ENCODE measurements around the gene PLEKHG7.

PLEKHG7 gene

GRCh38 chr12:92706594-92706993, 3.8 kb downstream of the PLEKHG7 start:
- no peak for DNase-seq (ENCODE audit: low read depth in 2 of 3, low spot score in 1 of 3)

- DNase-seq (ENCODE audit: low read depth in 2 of 3, low spot score in 1 of 3) = no peak
Observed at GRCh38 chr12:92707926-92708325, 5.1 kb downstream of the PLEKHG7 start.

GRCh38 chr12:92715625-92716024, 12.8 kb downstream of the PLEKHG7 start:
- DNase-seq (ENCODE audit: low read depth in 2 of 3, low spot score in 1 of 3) = no peak

GRCh38 chr12:92717202-92717601, 14.4 kb downstream of the PLEKHG7 start:
- DNase-seq (ENCODE audit: low read depth in 2 of 3, low spot score in 1 of 3) = no peak

- no peak for DNase-seq (ENCODE audit: low read depth in 2 of 3, low spot score in 1 of 3)
Observed at GRCh38 chr12:92718483-92718990, 15.7 kb downstream of the PLEKHG7 start.

GRCh38 chr12:92719674-92720073, 16.9 kb downstream of the PLEKHG7 start:
- no peak for DNase-seq (ENCODE audit: low read depth in 2 of 3, low spot score in 1 of 3)

- no peak for DNase-seq (ENCODE audit: low read depth in 2 of 3, low spot score in 1 of 3)
Observed at GRCh38 chr12:92721130-92721529, 18.3 kb downstream of the PLEKHG7 start.

- DNase-seq (ENCODE audit: low read depth in 2 of 3, low spot score in 1 of 3) = no peak
Observed at GRCh38 chr12:92721656-92722055, 18.9 kb downstream of the PLEKHG7 start.

- no peak for DNase-seq (ENCODE audit: low read depth in 2 of 3, low spot score in 1 of 3)
Observed at GRCh38 chr12:92722897-92723296, 20.1 kb downstream of the PLEKHG7 start.

- DNase-seq (ENCODE audit: low read depth in 2 of 3, low spot score in 1 of 3) = no peak
Observed at GRCh38 chr12:92726850-92727249, 24.1 kb downstream of the PLEKHG7 start.

- DNase-seq (ENCODE audit: low read depth in 2 of 3, low spot score in 1 of 3) = no peak
Observed at GRCh38 chr12:92729773-92730305, 27.1 kb downstream of the PLEKHG7 start.

GRCh38 chr12:92730758-92731157, 28.0 kb downstream of the PLEKHG7 start:
- no peak for DNase-seq (ENCODE audit: low read depth in 2 of 3, low spot score in 1 of 3)

- DNase-seq (ENCODE audit: low read depth in 2 of 3, low spot score in 1 of 3) = no peak
Observed at GRCh38 chr12:92732216-92732615, 29.4 kb downstream of the PLEKHG7 start.

- no peak for DNase-seq (ENCODE audit: low read depth in 2 of 3, low spot score in 1 of 3)
Observed at GRCh38 chr12:92732716-92733115, 29.9 kb downstream of the PLEKHG7 start.

GRCh38 chr12:92733181-92733580, 30.4 kb downstream of the PLEKHG7 start:
- DNase-seq (ENCODE audit: low read depth in 2 of 3, low spot score in 1 of 3) = no peak

GRCh38 chr12:92733661-92734060, 30.9 kb downstream of the PLEKHG7 start:
- DNase-seq (ENCODE audit: low read depth in 2 of 3, low spot score in 1 of 3) = no peak

- DNase-seq (ENCODE audit: low read depth in 2 of 3, low spot score in 1 of 3) = no peak
Observed at GRCh38 chr12:92735131-92735721, 32.4 kb downstream of the PLEKHG7 start.

- DNase-seq (ENCODE audit: low read depth in 2 of 3, low spot score in 1 of 3) = no peak
Observed at GRCh38 chr12:92736605-92737004, 33.8 kb downstream of the PLEKHG7 start.

- DNase-seq (ENCODE audit: low read depth in 2 of 3, low spot score in 1 of 3) = no peak
Observed at GRCh38 chr12:92737855-92738850, 35.4 kb downstream of the PLEKHG7 start.

- no peak for DNase-seq (ENCODE audit: low read depth in 2 of 3, low spot score in 1 of 3)
Observed at GRCh38 chr12:92739113-92739512, 36.3 kb downstream of the PLEKHG7 start.

GRCh38 chr12:92740411-92740810, 37.6 kb downstream of the PLEKHG7 start:
- DNase-seq (ENCODE audit: low read depth in 2 of 3, low spot score in 1 of 3) = no peak

GRCh38 chr12:92743026-92743425, 40.2 kb downstream of the PLEKHG7 start:
- DNase-seq (ENCODE audit: low read depth in 2 of 3, low spot score in 1 of 3) = no peak
